ENCODE data around the gene MCCD1.

DNA sequence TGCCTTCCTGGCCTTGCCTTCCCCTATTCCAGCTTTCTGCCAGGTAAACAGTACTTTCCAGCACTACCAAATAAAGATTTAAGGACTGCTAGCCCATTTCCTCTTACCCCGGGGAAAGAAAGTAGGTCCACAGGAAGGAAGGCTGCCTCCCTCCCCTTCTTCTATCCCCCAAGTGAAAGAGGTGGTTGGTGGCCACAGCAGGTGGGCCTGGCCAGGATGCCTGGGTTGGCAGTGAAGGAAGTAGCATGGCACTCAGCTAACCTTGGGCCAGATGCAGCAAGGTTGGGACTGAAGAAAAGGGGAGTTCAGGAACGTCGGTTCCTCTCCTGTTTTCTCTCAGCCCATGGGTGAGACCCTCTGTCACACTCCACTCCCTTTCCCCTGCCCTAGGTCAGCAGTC, 27.5 kb downstream of the MCCD1 start:
- TF ChIP-seq, protein P1, sequence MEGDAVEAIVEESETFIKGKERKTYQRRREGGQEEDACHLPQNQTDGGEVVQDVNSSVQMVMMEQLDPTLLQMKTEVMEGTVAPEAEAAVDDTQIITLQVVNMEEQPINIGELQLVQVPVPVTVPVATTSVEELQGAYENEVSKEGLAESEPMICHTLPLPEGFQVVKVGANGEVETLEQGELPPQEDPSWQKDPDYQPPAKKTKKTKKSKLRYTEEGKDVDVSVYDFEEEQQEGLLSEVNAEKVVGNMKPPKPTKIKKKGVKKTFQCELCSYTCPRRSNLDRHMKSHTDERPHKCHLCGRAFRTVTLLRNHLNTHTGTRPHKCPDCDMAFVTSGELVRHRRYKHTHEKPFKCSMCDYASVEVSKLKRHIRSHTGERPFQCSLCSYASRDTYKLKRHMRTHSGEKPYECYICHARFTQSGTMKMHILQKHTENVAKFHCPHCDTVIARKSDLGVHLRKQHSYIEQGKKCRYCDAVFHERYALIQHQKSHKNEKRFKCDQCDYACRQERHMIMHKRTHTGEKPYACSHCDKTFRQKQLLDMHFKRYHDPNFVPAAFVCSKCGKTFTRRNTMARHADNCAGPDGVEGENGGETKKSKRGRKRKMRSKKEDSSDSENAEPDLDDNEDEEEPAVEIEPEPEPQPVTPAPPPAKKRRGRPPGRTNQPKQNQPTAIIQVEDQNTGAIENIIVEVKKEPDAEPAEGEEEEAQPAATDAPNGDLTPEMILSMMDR (IDR thresholded peaks at IDR 0.05; ENCODE audit: low read depth, low read length): no peak
- TF ChIP-seq POLR2A (IDR thresholded peaks at IDR 0.05; ENCODE audit: extremely low read depth, insufficient read length): no peak

Measured in NB4 (cell line).